HG02642 (cell line): ENCODE measurements around the gene PCED1B.

Experiments
- ATAC-seq: cut with Tn5 transposase; IDR thresholded peaks from one replicate; pipeline ENCODE4 v1.9.1; 2021; ENCODE audit warnings: mild to moderate bottlenecking; ENCODE audit not compliant: unreplicated experiment, poor library complexity

The PCED1B gene

GRCh38 chr12:47067176-47067575 is 12.2 kb upstream of the PCED1B start:
- no peak for ATAC-seq

GRCh38 chr12:47067771-47068431 is 11.5 kb upstream of the PCED1B start:
- ATAC-seq = no peak

DNA sequence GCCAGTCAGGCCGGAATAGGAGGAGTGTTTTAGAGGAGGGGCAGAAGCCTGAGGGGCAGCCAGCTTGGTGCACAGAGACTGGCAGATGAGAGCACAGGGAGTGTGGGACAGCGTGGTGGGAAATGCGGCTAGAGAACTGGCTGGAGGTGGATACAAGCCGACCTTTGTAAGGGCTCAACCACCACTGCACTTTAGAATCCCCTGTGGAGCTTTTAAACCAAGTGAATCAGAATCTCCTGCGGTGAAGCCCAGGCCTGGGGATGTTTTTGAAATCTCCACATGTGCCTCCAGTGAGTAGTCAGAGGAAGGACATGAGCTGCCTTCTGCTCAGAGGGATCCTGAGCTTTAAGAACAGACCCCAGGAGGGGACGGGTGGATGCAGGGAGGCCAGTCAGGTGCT is 10.9 kb upstream of the PCED1B start:
- ATAC-seq = no peak

DNA sequence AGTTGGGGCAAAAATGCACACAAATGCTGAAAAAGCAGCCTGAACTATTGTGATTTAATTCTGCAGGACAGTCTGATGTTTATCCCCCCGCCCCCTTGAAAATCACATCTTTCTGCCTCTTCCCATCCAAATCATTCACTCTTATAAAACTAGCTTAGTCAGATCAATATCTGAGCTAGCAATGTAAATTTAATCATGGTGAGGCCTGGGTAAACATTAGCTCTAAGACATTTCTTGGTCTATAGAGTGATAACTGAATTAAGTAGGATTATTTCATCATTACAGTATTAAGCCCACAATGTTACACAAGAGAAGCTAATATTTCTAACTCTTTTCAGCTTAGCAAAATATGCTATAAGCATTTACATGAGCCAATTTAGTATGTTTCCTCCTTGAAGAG is 9.1 kb upstream of the PCED1B start:
- ATAC-seq = no peak

DNA sequence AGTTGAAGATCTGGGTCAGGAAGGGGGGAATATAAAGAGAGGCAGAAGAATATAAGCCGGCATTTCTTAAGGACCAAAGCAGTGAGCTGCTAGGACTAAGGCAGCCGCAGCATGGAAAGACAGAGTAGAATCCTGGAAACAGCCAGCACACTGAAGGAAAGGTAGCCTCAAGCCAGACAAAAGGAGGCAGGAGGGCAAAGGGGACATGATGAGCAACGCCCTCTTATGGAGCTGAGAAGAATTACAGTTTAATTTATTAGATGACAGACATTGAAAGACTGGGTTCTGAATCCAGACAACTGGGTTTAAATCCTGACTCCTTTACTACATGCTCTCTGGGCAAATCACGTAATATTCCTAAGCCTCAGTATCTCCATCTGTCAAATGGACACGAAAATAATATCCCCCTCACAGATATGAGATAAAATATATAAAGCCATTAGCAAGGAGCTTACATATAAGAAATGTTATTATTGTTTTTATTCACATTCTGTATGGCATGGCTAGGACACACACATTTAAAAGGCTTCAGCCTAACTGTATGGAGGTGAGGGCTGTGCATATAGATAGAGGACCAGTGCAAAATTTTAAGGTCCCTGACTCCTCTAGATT is 8.1 kb upstream of the PCED1B start:
- no peak for ATAC-seq

- no peak for ATAC-seq
Measured at GRCh38 chr12:47073951-47074350, 5.5 kb upstream of the PCED1B start.

GRCh38 chr12:47074757-47075156 is 4.7 kb upstream of the PCED1B start:
- no peak for ATAC-seq

DNA sequence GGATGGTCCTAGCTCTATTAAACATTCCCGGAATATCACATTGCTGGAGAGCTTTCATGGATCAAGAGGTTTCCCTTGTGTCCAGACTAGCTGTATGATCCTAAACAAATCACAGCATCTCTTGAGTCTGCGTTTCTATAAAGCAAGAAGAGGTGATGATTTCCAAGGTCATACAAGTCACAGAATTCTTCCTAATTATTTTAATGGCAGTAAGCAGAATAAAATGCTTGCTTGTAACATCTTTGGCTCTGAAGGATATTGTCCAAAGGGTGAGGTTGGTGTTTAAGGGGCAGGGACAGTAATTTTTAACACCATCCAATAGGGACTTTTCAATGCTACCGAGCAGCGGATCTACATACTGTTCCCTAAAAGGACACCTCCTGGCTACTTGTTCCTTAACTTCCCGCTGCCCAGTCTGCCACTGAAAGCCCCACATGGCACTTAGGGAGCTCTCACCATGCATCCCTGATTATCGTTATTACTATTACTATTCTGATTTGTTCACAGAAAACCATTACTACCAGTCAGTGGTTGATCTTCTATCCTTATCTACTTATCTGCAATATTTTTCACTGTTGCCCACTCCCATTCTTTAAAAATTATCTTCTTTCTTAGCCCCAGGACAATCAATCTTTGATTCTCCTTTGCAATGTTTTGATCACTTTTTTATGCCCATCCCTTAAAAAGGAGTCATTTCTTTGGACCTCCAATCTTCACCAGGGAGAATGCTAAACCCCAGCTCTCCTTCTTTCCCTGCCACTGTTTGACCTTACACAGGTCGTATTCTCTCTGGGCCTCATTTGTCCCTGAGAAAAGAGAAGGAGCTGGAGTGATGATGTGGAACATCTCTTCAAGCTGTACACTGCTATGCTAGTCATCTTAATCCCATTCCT is 4.0 kb upstream of the PCED1B start:
- no peak for ATAC-seq

DNA sequence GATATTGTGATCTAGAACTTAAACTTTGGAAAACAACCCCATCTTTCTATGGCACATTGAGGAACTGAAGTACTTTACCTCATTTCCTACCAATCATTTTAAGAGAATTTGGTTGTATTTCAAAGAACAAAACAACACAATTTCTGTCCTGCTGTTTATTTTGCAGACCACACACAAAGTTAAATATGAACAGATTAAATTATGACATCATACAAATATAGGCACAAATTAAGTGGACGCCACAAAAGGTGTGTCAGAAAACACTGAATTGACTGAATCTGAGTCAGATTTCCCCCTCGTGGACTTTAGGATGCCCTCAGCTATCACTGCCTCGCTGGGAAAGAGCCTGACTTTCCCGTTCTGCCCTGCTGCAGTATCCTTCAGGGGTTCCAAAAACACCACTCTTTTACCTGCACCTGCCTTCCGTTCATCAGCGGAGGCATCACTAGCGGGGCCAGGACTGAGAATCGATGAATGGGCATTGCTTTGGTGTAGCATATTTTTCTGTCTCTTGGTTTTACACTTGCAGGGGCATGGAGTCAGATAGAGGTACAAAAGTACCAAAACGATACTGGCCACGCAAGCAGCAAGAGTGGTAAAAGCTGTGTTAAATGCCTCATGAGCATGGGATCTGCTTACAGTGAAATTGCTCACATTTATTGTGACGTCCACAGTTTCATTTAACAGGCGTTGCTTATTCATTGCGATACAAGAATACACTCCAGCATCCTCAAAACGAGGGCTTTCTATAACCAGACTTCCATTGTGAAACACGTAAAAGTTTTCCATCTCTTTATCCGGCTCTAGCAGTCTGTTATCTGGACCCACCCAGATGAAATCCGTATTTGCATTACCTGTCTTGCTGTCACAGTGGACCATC is 2.0 kb upstream of the PCED1B start:
- no peak for ATAC-seq

- ATAC-seq = no peak
Measured at GRCh38 chr12:47078086-47078395, 1.4 kb upstream of the PCED1B start.

GRCh38 chr12:47078733-47079467 is 521 bp upstream of the PCED1B start:
- ATAC-seq = no peak

GRCh38 chr12:47079981-47080724 is 732 bp downstream of the PCED1B start:
- peak; percentile 22 for ATAC-seq

- peak; percentile 29 for ATAC-seq
Measured at GRCh38 chr12:47080725-47081502, 1.5 kb downstream of the PCED1B start.

- ATAC-seq = no peak
Measured at GRCh38 chr12:47082283-47082682, 2.9 kb downstream of the PCED1B start.

DNA sequence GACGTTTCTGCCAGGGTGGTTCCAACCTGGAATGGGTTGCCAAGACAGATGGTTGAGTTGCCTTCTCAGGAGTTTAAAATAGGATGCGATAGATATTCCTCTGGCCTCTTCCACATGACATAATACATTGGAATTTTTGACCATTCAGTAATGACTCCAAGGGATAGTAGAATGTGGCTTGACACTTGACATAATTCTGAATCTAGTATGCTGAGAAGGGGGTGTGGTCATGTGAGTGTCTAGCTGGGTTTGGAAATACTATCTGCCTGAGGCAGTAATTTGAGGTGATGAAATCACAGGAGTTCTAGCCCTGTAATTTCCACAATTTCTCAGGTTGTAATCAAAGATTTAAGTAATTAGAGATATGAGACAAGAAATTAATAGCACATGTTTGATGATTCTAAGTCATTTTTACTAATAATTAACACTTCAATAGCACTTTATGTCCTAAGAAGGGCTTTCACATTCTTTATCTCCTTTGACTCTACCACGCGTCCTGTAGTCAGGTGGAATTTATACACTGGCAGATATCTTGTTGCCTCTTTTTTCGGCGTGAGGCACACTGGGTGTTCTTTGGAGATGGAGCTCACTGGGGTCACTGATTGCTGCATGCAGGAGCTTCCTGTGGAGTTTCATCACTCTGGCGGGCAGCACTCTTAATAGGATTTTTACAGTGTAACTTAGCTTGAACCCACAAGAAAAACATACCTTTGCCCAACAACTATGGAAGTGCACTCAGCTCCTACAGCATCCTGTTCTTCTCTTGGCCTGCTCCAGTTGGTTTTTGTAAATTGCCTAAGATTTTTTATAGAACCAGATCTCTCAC is 3.6 kb downstream of the PCED1B start:
- ATAC-seq = no peak

DNA sequence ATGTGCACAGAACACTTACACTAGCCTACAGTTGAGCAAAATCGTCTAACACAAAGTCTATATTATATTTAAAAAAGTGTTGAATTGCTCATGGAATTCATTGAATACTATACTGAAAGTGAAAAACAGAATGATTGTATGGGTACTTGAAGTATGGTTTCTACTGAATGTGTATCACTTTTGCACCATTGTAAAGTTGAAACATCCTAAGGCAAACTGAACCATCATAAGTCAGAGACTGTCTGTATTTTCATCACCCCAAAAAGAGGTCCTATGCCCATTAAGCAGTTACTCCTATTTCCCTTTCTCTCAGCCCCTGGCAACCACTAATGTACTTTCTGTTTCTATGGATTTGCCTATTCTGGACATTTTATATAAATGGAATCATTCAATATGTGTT is 4.8 kb downstream of the PCED1B start:
- ATAC-seq = no peak

- no peak for ATAC-seq
Measured at GRCh38 chr12:47085815-47086252, 6.4 kb downstream of the PCED1B start.
